OCI-LY7 (cell line): ENCODE results near the gene FLNB.

Experiments
- CTCF ChIP-seq: fragments of 200-600 bp; sonication (generic); conservative IDR thresholded peaks from 2 replicates; pipeline ENCODE4 v1.5.1; 2014; ENCODE audit warnings: mild to moderate bottlenecking, antibody characterized with exemption, low read length, moderate library complexity, mixed read lengths
- EZH2phosphoT487 ChIP-seq: fragments of 200-600 bp; sonication (generic); IDR thresholded peaks from 2 replicates; pipeline ENCODE4 v1.6.1; 2018; ENCODE audit warnings: low read depth, borderline replicate concordance, mild to moderate bottlenecking, mixed run types, antibody characterized with exemption, low read length, moderate library complexity, mixed read lengths

GRCh38 chr3:58169371-58169770 is 161.1 kb downstream of the FLNB start:
- TF ChIP-seq CTCF: no peak
- TF ChIP-seq EZH2phosphoT487: no peak
